Measurements from ENCODE around the gene RAB5A. TPM values are rescaled to one million over a fixed set of nuclear protein-coding genes. Genes with fewer than 3 reads are reported as not detected.

Gene RAB5A
- total and polyA plus RNA-seq, 12 donors = 36.8 to 102 (median 52.0) TPM

GRCh38 chr3:19901337-19901736 lies 45.6 kb upstream of the RAB5A start:
- Histone ChIP-seq H3K9me3 (replicated peaks in 1 of 3) (no peaks in the 10 kb centered on the region), H3K4me1 (replicated peaks in 1 of 2) (no peaks in the 10 kb centered on the region), H3K36me3 (replicated peaks in 1 of 2) (no peaks in the 10 kb centered on the region), H3K27ac (no peak overlapping the region), H3K27me3 (no peaks in the 10 kb centered on the region), H3K4me3 (no peak overlapping the region)
- no peak for TF ChIP-seq CTCF (IDR thresholded peaks at IDR 0.05)
- TF ChIP-seq POLR2A (IDR thresholded peaks at IDR 0.05) = no peak
- WGBS, 4 donors = 72 to 74% (median 73%) methylated on average over 5 of the region's 5 CpGs
- intact Hi-C loops (cut with DNase I) = loop anchor here in 1 of 2 donors (10.0 kb wide), 1 partner anchor 483 kb away; no protein-coding TSS in a partner anchor
- DNase-seq = no peak

- TF ChIP-seq CTCF (IDR thresholded peaks at IDR 0.05) (no peak), POLR2A (IDR thresholded peaks at IDR 0.05) (no peak)
- no peaks in the 10 kb centered on the region for H3K9me3 ChIP-seq (replicated peaks in 1 of 3)
- intact Hi-C loops (cut with DNase I) = loop anchor here in 1 of 2 donors (10.0 kb wide), 1 partner anchor 483 kb away; no protein-coding TSS in a partner anchor
Observed at GRCh38 chr3:19901918-19902317, 45.0 kb upstream of the RAB5A start.

GRCh38 chr3:19903649-19904048 lies 43.2 kb upstream of the RAB5A start:
- TF ChIP-seq CTCF (IDR thresholded peaks at IDR 0.05) = no peak
- no peaks in the 10 kb centered on the region for H3K9me3 ChIP-seq (replicated peaks in 1 of 3)
- intact Hi-C loops (cut with DNase I) = loop anchor here in 1 of 2 donors (10.0 kb wide), 1 partner anchor 481 kb away; no protein-coding TSS in a partner anchor
- H3K27ac ChIP-seq = no peak overlapping the region
- H3K27me3 ChIP-seq = no peaks in the 10 kb centered on the region
- no peaks in the 10 kb centered on the region for H3K4me1 ChIP-seq (replicated peaks in 1 of 2)
- 68 to 82% (median 77%) methylated on average over 2 of the region's 2 CpGs for WGBS, 4 donors
- DNase-seq = no peak
- H3K36me3 ChIP-seq (replicated peaks in 1 of 2) = no peaks in the 10 kb centered on the region
- H3K4me3 ChIP-seq = no peak overlapping the region

More at GRCh38 chr3:19901918-19902317, 45.0 kb upstream of the RAB5A start:
- H3K27me3 ChIP-seq = no peaks in the 10 kb centered on the region
- 68 to 78% (median 77%) methylated on average over 4 of the region's 4 CpGs for WGBS, 4 donors
- H3K4me1 ChIP-seq (replicated peaks in 1 of 2) = no peaks in the 10 kb centered on the region
- H3K27ac ChIP-seq = no peak overlapping the region
- DNase-seq = no peak
- H3K36me3 ChIP-seq (replicated peaks in 1 of 2) = no peaks in the 10 kb centered on the region
- H3K4me3 ChIP-seq = no peak overlapping the region

GRCh38 chr3:19907523-19907922 lies 39.4 kb upstream of the RAB5A start:
- Histone ChIP-seq H3K27ac (no peak overlapping the region), H3K36me3 (replicated peaks in 1 of 2) (no peaks in the 10 kb centered on the region), H3K4me1 (replicated peaks in 1 of 2) (no peaks in the 10 kb centered on the region), H3K4me3 (no peak overlapping the region), H3K9me3 (replicated peaks in 1 of 3) (peaks cover 0 to 14% (median 0%) of the 10 kb centered on the region in 3 donors), H3K27me3 (no peaks in the 10 kb centered on the region)
- WGBS, 4 donors = 86 to 90% (median 89%) methylated on average over 3 of the region's 3 CpGs
- DNase-seq = no peak
- intact Hi-C loops (cut with DNase I) = loop anchor here in 1 of 2 donors (10.0 kb wide), 1 partner anchor 477 kb away; no protein-coding TSS in a partner anchor
- TF ChIP-seq POLR2A (IDR thresholded peaks at IDR 0.05) (no peak), CTCF (IDR thresholded peaks at IDR 0.05) (no peak)
